GM18873 (cell line): ENCODE results near the gene SESN3.
A peak's percentile ranks its signal among the peaks of the same experiment; 100 is the strongest.
"Not testable (repeated sequence)": the region's sequence is repeated elsewhere in the genome, so short reads cannot be mapped to it uniquely, and the experiment has no call there.

ENCODE experiments used
- ATAC-seq: cut with Tn5 transposase; IDR thresholded peaks from one replicate; pipeline ENCODE4 v1.9.1; 2021; ENCODE audit warnings: mild to moderate bottlenecking, moderate library complexity, moderate number of reproducible peaks; ENCODE audit not compliant: unreplicated experiment, low FRiP score

The SESN3 gene

DNA sequence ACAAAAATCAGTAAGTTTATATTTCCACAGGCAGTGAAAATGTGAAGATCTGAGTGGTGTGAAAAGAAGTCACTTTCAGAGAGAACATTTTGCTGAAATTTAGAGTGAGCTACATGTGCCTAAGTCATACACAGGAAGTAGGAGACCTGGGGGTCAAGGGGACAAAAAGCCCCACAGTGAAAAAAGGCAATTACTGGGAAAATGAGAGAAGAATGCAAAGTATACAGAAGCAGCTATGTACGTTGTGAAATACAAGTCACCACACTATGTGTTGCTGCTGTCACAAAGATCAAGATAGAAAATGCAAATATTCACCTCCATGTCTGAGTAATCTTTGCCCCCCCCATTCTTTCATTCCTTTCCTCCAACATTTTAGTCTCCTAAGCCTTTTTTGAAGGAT lies 21.6 kb upstream of the SESN3 start:
- ATAC-seq: no peak

DNA sequence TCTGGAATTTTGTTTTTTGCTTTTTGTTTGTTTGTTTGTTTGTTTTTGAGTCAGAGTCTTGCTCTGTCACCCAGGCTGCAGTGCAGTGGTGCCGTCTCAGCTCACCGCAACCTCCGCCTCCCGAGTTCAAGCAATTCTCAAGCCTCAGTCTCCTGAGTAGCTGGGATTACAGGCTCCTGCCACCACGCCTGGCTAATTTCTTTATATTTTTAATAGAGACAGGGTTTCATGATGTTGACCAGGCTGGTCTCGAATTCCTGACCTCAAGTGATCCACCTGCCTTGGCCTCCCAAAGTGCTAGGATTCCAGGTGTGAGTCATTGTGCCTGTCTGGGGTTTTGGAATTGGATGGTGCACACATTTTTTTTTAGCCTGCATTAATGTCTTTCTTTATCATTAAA lies 20.9 kb upstream of the SESN3 start:
- not testable (repeated sequence) for ATAC-seq

DNA sequence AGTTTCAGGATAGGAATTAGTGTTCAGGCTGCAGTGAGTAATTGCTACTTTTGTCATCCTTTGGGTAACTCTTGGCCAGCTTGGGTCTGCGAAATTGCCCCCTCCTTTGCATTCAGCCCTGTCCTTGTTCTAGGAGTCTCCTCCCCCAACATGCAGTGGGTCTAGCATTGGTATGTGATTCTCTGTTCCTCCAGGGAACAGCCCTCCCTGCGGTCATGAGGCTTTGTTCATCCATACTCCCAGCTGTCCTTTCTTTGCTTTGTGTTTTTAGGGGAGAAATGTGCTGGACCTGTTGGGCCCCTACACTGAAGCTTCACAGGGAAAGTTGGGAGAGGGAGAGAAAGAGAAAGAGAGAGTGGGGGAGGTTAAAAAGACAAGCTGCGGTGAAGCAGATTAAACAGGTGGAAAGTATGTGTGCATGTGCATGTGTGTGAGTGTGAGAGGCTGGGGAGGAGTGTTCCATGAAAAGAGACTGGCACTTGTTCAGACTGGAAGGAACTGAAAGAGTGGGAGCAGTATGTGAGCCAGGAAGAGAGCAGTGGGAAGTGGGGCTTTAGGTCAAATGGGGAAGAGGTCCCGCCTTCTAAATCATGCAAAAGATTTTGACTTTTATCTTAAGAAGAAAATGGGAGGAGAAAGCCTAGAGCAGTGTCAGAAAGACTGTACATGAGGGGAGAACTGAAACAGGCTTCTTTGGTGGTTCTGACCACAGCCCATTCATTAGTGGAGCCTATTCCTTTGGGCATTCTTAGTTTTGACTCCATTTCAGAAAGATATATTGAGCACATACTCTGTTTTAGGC lies 17.9 kb upstream of the SESN3 start:
- ATAC-seq: peak; percentile 94

DNA sequence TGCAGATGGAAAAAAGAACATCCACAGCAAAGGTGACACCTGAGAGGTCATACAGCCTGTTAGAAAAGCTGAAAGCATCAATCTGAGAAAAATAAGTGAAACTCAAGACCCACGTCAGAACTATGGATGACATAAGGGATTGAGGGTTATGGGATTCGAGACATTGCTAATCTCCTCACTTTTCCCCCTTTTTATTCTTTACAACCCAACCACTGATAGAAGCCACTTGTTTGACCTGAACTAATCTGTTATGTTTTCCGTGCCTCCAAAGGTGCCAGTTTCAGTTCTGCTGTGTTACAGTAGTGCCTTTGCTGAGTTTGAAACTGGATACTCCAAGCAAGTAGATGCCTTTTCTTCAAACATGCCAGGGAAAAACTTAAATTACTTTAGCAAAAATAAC lies 16.9 kb upstream of the SESN3 start:
- no peak for ATAC-seq

DNA sequence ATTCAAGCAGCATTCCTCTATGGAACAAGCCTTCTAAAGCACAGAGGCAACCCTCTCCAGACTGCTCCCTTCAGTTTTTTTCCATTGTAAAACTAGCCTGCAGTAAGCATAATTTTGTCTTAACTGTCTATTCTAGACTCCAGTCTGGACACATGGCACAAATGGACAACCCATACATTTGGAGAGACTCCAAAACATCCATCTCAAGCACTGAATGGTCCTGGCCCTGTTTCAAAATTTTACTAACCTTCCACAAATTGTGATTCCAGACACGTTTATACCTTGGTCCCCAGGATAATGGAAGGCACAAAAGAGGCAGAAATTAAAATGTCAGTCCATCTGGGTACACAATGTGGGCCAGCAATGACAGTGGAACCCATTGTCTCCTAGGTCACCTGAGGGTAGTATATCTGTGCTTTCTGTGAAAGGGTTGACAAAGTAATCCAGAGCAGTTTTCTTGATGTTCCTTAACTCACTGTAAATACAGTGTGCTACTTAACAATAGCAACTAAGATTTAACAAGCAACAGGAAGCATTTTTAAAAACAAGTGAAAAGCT lies 16.2 kb upstream of the SESN3 start:
- ATAC-seq: no peak

DNA sequence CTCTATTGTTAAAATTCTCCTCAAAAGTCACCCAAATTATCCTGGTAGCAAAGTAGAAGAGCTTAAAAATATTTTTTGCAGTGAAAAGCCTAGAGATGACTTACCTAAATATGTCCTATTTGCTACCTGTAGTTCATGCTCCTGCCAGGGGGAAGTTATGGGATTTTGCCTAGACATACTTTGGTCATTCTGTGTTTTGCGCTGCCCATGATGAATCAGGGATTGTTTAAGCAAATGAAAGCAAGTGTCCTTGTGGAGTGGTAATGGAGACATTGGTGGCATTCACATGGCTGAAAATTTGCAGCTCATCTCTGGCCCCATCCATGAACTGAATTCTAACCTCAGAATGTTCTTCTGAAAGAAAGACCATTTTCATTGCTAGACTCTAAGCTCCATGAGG lies 14.6 kb upstream of the SESN3 start:
- ATAC-seq: no peak

DNA sequence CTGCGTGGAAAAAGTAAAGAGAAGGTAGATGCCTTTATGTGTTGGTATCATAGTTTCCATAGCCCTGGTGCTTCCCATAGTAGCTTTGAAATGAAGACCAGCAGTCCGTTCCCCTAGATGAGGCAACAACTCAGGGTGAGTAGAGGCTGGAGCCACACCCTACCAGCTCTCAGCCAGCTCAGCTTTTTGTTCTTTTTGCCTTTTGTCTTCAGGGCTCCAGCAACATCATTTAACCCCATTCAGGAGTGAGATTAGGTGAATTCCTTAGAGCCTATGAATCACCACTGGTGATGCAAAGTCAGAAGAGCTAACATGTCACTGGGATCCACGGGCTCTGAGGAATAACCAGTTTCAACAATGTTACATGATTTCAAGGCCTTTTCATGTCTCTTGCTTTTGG lies 14.0 kb upstream of the SESN3 start:
- ATAC-seq: no peak

DNA sequence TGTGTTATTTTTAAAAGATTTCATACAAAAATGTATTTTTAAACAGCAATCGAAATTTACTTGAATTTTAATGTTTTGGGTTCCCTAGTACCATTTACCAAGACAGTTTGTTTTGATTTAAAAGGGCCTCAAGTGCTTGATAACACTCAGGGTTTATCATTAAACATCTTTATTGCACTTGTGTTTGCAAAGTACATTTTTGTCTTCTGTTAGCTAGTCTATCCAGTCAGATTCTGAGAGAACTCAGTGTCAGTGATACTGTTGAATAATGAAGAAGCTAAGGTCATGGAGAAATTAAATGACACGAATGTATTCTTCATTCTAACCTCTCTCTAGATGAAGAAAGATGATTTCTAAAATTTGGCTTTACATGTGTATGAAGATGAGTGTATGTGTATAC lies 12.7 kb upstream of the SESN3 start:
- ATAC-seq: no peak

DNA sequence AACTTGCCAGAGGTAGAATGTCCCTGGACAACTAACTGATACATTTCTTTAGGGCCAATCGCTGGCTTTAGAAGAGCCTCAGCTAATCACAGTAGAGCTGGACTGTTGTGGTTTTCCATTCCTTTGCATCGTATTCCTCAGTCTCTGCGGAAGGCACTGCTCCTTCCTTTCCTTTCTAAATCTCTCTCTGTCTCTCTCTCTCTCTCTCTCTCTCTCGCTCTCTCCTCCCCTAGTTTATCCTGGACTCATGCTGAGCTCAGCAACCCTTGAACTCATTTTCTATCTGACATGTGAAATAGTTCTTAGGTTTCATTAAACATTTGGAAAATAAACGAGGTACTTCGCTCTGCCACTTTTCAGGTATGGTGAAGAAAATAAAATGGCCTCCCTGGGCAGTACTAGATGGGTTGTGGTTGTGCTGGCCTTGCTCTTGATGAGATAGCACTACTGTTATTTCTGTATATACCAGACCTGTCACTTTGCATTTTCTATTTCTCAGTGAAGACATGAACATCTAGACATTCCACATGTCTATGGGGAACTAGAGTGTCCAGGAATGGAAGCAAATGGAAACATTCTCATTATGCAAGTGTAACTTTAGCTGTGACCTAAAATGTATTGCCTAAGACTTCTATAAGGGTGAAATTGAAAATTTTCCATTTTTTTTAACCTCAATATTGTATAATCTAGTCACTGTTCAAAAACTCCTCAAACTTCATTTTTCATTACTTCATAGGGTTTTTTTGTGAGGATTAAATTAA lies 12.0 kb upstream of the SESN3 start:
- ATAC-seq: no peak

DNA sequence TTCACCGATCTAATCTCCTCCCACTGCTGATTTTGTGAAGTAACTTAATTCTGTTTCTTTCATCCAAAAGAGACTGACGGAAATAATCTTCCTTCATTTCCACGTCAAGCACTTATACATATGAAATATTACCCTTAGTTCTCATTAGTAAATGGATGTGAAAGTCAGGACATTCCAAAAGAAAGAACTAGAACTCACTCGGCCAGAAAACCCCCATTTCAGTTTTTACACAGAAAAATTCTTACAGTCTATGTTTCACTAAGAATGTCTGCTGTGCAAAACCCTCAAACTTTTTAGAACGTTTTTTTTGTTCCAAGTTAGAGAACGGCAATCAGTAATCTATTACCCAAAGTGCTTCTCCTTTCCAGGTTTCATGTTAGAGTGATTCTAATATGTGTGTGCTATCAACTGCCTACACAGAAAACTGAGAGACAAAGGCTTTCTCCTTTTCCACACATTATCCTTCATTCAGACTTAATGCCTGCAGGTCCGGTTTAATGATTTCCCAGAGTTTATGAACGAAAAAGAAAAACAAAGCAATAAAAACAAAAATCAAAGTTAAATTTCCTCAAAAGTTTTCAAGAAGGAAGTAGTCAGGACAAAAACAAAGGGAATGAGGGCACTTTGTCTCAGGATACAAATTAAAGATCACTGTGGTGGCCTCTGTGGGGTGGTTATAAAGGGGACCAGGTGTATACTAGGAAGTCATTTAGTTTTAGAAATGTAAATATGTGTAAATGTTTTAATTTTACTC lies 11.3 kb upstream of the SESN3 start:
- ATAC-seq: peak; percentile 61

DNA sequence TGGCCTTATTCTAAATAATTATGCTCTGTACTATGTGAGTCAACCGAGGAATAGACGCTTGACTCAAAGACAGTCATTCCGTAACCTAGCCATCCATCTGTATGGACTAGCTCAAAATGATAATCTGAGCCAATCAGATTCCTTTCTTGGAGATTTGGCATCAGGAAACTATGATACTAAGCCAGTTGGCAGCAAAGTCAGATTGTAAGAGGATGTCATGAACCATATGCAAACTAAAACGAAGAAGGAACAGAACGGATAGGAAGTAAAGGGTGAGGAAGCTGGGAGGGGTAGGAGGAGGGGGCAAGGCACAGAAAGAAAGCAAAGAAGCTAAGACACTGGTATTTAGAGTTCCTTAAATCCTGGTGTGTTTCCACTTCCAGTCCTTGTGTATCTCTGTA lies 10.7 kb upstream of the SESN3 start:
- ATAC-seq: peak; percentile 82

DNA sequence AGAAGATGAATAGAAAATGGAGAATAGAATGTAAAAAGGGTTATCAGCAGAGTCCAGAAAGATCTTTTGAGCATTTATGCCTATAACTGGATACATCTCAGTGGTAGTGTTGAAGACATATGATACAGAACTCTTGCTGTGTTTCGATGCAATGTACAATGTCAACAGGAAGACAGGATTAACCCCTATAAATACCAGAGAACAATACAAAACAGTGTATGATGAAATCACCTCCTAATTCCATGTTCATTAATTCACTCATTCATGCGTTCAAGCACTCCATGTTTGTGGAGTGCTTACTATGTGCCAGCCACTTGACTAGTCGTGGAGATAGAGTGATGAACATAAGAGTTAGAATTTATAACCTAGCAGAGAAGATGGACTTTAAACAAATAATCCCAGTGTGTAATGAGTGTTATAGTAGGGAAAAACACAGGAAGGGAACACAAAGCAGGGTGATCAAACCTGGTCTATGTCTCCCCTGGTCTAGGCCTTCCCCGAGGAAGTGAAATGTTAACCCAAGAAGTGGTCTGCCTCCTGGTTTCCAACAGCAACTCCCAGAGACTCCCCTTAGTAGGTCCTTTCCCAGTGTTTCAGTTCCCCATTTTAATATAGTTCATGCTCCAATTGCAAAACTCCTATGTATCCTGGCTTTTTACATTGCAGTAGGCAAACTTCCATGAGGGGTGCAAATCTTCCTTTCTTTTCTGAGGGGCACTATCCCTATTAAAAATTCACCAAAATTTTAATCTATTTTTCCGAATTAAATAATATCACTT lies 9.1 kb upstream of the SESN3 start:
- ATAC-seq: no peak

DNA sequence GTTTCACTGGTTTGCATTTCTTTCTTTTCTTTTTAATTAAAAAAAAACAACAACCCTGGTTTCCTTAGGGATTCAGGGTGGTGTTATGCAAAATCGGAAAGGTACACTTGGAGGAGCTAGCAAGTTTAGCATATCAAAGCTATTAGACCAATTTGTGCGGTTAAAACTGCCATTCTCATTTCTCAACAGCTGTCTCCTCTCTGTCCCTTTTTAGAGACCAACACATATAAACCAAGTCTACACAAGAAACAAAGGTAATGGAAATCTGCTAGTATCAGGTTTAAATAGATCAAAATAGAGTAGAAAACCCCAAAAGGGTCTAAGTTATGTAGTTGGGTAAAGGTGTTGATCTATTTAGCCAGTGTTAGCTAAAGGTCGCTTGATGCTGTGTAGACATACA lies 1.7 kb upstream of the SESN3 start:
- ATAC-seq: no peak

DNA sequence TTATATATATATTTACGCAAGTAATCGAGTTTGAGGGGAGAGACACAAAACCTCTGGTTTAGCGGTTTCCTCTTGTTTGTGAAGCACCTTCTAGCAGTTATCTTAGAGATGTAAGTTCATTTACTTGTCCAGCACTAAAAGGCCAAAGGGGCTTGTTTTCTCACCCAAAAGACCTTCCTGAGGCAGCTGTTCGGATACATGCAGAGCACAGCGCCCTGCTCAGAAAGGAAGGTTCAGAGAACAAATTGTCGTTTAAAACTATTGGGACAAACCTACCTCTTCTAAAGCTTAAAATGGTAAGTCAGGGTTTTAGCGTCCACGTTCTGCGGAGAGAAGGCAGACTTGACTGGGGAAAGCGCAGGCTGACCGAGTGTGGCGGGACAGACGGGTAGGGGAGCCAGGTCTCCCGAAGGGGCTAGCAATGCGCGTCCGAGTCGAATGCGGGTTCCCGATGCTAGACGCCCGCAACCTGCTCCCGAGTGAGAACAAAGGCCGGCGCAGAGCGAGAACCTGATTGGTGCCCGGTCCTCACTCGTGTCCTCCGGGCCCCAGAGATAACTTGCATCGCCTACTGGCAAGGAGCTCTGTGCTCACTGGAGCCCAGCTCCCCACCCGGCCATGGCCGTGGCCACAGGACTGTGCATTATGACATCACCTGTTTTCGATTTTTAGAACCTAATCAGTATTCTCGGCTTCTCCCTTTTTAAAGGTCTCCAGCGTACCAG lies 1.0 kb upstream of the SESN3 start:
- ATAC-seq: peak; percentile 22

DNA sequence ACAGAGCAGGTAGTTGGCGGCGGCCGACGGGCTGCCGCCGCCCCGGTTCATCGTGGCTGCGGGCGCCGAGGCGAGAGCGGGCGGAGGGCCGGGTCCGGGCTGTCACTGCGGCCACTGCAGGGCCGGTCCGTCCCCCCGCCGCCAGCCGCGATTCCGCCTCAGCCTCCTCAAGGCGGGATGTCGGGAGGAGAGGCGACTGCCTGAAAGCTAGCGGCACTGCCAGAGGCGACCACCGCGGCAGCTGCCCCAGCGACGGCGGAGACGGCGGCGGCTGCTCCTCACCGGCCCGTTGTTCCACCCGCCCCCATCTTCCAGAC lies 234 bp downstream of the SESN3 start:
- peak; percentile 1 for ATAC-seq

DNA sequence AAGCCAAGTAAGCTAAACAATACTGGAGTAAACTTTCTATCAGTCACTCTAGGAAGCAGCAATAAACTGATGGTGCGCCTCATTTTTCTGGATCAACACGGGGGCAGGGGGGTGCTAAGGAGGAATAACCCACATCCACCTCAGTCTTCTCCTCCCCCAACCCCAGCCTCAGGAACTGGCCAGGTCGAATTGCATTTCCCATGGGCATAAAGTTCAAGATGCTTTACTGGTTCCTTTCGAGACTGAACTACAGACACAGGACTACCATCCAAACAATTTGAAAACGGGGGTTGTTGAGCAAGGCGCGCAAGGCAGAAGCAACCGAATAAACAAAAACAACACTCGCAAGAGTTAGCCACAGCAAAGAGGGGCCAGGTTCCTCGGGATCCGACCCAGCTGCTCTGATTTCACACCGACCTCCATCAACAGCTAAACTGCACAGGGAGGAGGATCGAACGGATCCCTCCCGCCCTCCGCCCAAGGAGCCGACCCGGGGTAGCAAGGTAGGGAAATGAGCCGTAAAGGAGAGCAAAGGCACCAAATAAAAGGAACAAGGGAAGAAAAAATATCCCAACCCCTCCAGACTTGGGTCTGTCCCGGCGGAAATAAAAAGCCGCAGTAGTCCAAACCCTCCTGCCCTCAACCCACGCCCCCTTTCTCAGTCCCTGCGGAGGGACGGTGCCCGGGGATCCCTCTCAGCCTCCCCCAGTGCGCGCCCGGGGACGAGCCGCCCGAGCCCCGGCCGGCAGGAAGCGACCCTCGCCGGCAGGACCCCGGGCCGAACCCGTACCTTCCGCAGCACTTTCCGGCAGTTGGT lies 801 bp downstream of the SESN3 start:
- no peak for ATAC-seq

DNA sequence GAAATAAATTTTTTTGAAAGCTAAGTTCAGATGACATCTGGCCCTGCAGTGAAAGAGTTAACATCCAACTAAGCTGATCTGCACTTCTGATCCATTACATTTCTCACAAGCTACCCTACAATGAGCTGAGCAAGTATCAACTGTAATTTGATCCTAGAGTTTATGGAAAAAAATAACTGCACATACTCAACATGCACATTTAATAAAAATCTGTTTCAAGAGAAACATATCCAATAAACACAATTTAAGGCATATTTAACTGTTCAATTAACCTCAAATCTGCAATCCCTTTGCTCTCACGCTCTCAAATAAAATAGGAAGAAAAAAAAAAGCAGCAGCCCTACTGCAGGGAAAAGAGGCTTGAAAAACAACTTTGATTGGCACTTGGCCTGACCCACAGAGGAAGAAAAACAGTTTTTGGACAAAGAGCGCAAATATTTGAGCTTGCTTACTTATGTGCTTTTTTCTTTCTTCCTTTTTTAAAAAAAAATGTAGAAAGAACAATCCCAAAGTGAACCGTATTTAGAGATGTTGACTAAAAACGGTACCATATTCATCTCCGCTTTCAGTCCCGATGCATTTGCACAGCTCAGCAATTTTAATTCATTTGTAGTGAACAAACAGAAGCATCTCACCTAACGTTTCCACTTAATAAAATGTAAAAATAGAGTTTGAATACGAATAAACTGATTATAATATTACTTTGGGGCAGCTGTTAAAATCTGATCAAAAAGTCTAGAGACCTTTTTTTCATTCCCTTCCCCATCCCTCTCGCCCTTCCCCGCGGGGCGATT lies 1.6 kb downstream of the SESN3 start:
- no peak for ATAC-seq

DNA sequence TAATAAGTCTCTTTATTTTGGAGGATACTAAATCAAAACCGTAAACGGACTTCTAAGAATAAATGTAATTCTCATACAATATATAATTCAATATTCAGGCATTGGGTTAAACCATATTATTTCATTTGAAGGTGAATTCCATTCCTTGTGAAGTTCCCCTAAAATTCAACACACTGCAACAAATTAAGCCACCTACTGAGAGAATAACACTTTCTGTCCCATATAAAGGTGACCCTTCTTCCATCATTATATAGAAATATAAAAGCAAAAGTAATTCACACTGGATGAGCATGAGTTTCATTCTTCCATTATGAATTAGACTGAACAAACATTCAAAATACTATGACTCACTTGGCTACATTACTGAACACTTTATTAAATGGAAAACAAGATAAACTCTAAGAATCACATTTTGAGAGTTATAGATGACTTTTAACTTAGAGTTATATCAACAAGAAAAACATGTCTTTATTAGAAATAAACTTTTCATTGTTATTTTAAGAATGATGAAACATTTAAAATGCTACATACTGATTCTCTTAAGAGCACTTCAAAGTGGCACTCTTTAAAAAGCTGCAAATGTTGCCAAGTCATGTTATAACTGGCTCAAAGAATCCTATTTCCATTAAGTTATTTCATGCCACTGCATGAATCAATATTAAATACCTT lies 2.8 kb downstream of the SESN3 start:
- no peak for ATAC-seq
